ENCODE results near the gene UXS1.
"Not testable (repeated sequence)": the region's sequence is repeated elsewhere in the genome, so short reads cannot be mapped to it uniquely, and the experiment has no call there.

Gene UXS1

GRCh38 chr2:106193977-106194778 lies at the start of gene UXS1:
UXS1 (minus strand) TSS chr2:106194301; CDS start chr2:106194241, 60 bp downstream.
- peak; percentile 88 to 95 for DNase-seq

- DNase-seq, result not testable (repeated sequence)
These were observed 45.4 kb upstream of the UXS1 start for GRCh38 chr2:106239491-106239890.

GRCh38 chr2:106235392-106235791 lies 41.3 kb upstream of the UXS1 start:
- DNase-seq, result not testable (repeated sequence)

GRCh38 chr2:106233350-106233706 lies 39.2 kb upstream of the UXS1 start:
- DNase-seq, result no peak

GRCh38 chr2:106232638-106233349 lies 38.7 kb upstream of the UXS1 start:
- DNase-seq, result no peak

GRCh38 chr2:106223347-106223746 lies 29.2 kb upstream of the UXS1 start:
- DNase-seq, result no peak

- DNase-seq, result not testable (repeated sequence)
These were observed 28.0 kb upstream of the UXS1 start for GRCh38 chr2:106222057-106222456.

- no peak for DNase-seq
These were observed 25.7 kb upstream of the UXS1 start for GRCh38 chr2:106219813-106220212.

GRCh38 chr2:106219157-106219556 lies 25.1 kb upstream of the UXS1 start:
- not testable (repeated sequence) for DNase-seq

GRCh38 chr2:106208874-106209273 lies 14.8 kb upstream of the UXS1 start:
- DNase-seq, result no peak

- no peak for DNase-seq
These were observed 14.3 kb upstream of the UXS1 start for GRCh38 chr2:106208399-106208798.

- no peak for DNase-seq
These were observed 13.1 kb upstream of the UXS1 start for GRCh38 chr2:106207246-106207645.

- DNase-seq, result no peak
These were observed 11.4 kb upstream of the UXS1 start for GRCh38 chr2:106205488-106205887.

- DNase-seq, result not testable (repeated sequence)
These were observed 10.4 kb upstream of the UXS1 start for GRCh38 chr2:106204551-106204950.

- DNase-seq, result no peak
These were observed 7.6 kb upstream of the UXS1 start for GRCh38 chr2:106201661-106202060.

- DNase-seq, result peak in 1 of 2 experiments; percentile 11
These were observed 3.8 kb upstream of the UXS1 start for GRCh38 chr2:106197878-106198277.

GRCh38 chr2:106195981-106196380 lies 1.9 kb upstream of the UXS1 start:
- DNase-seq, result no peak

GRCh38 chr2:106195456-106195855 lies 1.4 kb upstream of the UXS1 start:
- no peak for DNase-seq

- no peak for DNase-seq
These were observed 468 bp downstream of the UXS1 start for GRCh38 chr2:106193690-106193976.

GRCh38 chr2:106192752-106193689 lies 1.1 kb downstream of the UXS1 start:
- DNase-seq, result peak; percentile 16 to 75

- no peak for DNase-seq
These were observed 2.5 kb downstream of the UXS1 start for GRCh38 chr2:106191511-106192016.

- no peak for DNase-seq
These were observed 4.2 kb downstream of the UXS1 start for GRCh38 chr2:106189764-106190468.

Data from SW 1271 (cell line).